GM10847 (cell line): Measurements from ENCODE around the gene RPL18A.

Experiments used
- POLR2A ChIP-seq: IDR thresholded peaks from 2 replicates; pipeline ENCODE4 v1.6.1; 2011; ENCODE audit not compliant: insufficient read length; ENCODE audit errors: extremely low read depth

RPL18A gene

GRCh38 chr19:17860331-17860992 is 752 bp downstream of the RPL18A start:
- TF ChIP-seq POLR2A, result no peak

- TF ChIP-seq POLR2A, result no peak
These were observed 1.3 kb downstream of the RPL18A start for GRCh38 chr19:17860993-17861360.

- TF ChIP-seq POLR2A, result no peak
These were observed 2.1 kb downstream of the RPL18A start for GRCh38 chr19:17861542-17862402.

DNA sequence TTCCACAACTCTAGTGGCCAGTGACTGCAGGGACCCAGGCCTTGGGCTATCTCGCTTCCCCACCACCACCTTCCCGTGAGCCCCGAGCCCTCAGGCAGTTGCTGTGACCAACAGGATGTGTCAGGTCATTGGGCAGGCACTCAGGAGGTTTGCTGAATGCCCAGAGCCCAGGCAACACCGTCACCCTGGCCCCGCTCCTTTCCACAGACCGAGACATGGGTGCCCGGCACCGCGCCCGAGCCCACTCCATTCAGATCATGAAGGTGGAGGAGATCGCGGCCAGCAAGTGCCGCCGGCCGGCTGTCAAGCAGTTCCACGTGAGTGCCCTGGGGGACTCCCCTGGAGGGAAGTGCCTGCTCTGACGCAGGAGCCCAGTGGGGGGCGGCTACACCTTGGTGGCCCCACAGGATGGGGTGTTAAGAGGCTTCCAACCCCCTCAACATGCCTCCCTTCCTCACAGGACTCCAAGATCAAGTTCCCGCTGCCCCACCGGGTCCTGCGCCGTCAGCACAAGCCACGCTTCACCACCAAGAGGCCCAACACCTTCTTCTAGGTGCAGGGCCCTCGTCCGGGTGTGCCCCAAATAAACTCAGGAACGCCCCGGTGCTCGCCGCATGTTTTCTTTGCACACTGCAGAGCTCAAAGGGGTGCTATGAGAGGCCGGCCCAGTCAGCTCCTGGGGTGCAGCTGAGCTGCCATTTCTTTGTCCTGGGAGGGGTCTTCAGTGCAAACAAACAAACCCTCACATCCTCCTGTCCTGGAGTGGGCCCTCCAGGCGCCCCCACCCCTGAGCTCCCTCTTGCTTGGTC is 3.2 kb downstream of the RPL18A start:
- no peak for TF ChIP-seq POLR2A

DNA sequence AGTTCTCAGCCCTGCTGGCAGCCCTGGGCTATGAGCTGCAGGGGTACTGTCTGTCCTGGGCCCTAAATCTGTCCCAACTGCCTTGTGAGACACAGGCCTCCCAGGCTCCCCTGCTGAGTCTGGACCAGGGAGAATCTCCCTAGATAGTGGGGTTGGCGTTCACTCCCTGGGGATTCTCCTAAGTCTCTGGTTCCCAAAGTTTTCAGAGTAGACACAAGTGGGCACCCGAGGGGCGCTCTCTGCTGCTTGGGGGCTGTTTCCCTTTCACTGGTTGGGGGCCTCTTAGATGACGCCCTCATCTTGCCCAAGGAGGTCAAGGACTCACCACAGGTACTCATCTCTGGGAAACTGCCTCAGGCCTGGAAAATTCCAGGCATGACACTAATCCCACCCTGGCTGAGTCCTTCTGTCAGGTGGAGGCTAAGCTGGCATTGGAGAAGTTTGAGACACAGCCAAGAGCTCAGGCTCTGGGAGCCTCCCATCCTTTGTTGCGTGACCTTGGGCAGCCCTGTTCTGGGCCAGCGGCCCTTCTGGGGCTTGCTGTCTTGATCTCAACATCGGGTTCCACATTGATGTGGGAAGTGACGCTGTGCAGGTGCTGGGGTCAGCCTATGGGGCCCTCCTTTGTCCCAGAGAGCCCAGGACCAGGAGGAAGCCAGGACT is 3.9 kb downstream of the RPL18A start:
- TF ChIP-seq POLR2A, result no peak

- peak; percentile 14 for TF ChIP-seq POLR2A
These were observed 5.9 kb downstream of the RPL18A start for GRCh38 chr19:17865364-17866311.

DNA sequence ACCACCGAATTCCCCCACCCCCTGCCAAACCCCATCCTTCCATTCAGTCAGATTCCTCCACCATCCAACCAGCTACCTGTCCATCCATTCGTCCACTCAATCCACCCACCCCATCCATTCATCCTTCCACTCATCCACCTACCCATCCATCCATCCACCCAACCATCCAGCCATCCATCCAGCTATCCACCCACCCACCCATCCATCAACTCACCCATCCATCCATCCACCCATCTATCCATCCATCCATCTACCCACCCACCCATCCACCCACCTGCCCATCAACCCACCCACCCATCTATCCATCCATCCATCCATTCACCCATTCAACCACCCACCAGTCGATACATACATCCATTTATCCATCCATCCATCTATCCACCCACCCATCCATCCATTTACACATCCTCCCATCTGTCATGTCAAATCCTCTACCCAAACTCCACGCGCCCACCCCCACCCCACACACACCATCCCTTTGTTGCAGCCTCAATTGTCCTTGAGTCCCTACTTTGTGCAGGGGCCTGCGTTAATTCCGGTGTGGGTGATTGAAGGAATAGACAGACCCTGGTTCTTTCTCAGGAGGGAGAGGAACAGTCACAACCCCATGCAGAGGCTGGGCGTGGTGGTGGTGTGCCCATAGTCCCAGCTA is 6.7 kb downstream of the RPL18A start:
- TF ChIP-seq POLR2A, result peak; percentile 4

DNA sequence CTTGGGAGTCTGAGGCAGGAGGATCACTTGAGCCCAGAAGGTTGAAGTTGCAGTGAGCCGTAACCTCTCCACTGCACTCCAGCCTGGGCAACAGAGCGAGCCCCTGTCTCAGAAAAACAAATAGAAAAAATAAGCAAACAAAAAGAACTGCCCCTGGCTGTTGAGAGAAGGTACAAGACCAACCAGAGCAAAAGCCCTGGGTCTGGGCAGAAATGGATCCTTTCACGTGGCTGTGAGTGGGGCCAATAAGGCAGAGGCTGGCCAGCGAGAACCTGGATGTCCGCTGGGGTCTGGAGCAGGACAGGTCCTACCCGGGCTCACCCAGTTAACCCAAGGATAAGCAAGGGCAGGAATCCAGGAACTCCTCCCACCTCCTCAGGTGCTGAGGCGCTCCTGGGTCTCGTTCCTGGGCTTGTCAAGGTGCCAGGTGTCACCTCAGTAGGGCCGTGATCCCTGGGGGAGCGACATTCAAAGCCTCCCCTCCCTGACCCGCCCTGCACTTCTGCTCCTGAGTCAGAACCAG is 7.3 kb downstream of the RPL18A start:
- TF ChIP-seq POLR2A, result no peak

DNA sequence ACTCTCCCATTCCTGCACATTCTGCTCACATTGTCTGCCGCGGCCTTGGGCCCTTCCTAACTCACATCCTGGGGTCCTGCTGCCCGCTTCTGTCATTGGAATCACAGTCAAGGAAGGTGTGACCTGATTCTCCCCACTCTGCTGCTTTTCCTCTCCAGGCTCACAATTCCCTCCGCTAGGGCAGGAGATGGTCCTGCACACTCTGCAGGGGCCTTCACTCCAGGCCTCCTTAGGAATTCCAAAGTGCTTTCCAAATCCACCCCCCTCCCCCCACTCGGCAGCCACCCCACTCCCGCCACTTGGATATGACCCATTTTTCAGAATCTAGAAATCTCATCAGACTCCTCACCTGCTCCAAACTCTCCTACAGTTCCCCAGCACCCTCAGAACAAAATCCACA is 9.0 kb downstream of the RPL18A start:
- no peak for TF ChIP-seq POLR2A

DNA sequence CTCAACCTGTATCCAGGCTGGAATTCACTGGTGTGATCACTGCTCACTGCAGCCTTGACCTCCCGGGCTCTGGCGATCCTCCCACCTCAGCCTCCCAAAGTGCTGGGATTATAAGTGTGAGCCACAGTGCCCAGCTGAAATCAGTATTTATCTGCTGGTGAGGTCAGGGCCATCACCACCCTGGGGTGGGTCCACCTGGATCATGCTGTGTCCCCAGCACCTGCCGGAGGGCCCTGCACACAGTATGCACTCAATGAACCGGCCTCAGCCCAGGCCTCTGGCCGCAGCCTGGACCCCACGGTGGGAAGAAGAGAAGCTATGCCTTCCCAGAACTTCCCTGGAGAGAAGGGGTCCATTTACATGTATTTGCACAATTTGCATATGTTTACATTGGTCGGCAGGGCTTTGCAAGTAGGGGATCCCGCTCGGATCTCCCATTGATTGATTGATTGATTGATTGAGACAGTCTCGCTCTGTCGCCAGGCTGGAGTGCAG is 9.5 kb downstream of the RPL18A start:
- no peak for TF ChIP-seq POLR2A

DNA sequence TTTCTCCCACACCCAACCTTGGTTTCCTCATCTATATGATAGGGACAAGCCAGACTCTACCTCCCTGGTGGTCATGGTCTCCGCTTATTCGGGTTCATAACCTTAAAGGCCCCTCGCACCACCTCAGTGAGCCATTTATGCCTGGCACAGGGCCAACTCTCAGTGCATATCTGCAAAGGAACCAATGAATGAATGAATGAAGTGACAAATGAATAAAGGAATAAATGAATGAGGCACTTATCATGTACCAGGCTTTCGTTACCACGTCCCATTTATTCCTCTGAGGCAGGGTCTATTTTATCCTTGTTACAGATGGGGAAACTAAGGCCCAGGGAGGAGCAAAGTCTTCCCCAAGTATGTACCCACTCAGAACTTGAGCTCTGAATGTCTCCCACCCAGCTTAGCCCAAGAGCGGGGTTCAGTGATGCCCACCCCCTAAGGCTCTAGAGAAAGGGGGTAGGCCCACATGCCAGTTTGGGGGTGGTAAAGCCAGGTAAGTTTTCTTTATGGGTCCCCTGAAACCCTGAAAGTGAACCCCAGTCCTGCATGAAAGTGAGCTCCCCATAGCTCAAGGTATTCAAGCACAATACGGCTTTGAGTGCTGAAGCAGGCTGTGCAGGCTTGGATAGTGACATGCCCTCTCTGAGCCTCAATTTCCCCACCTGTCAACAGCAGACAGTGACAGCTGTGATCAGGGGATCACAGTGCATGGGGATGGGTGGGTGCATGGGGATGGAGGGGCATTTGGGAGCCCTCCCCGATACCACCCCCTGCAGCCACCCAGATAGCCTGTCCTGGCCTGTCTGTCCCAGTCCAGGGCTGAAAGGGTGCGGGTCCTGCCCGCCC is 11.5 kb downstream of the RPL18A start:
- no peak for TF ChIP-seq POLR2A

DNA sequence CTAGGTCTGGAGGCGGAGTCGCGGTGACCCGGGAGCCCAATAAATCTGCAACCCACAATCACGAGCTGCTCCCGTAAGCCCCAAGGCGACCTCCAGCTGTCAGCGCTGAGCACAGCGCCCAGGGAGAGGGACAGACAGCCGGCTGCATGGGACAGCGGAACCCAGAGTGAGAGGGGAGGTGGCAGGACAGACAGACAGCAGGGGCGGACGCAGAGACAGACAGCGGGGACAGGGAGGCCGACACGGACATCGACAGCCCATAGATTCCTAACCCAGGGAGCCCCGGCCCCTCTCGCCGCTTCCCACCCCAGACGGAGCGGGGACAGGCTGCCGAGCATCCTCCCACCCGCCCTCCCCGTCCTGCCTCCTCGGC is 12.2 kb downstream of the RPL18A start, which contains the start of gene SLC5A5:
SLC5A5 (plus strand) TSS at position 68 of the 373 bp plus-strand sequence. CDS start 375 bp downstream, outside the sequence.
- no peak for TF ChIP-seq POLR2A
